GM23338 (cell line): ENCODE results near the gene RNFT2. TPM values are rescaled to one million over a fixed set of nuclear protein-coding genes. Genes with fewer than 3 reads are reported as not detected.

ENCODE experiments used
- ATAC-seq: fragments of 200-7000 bp; cut with Tn5 transposase; 3 replicates; pipeline ENCODE4 v1.9.1; 2020
- DNase-seq: peaks from one replicate; pipeline ENCODE4 v3.0.0-alpha.2; 2015; ENCODE audit warnings: low spot score
- H2AFZ ChIP-seq: fragments of 200-600 bp; sonication (generic); 2 replicates; pipeline ENCODE4 v1.8.0; 2016; ENCODE audit warnings: antibody characterized with exemption, mild to moderate bottlenecking, moderate library complexity
- H3F3A ChIP-seq: fragments of 200-600 bp; sonication (generic); replicated peaks from 2 replicates; pipeline ENCODE4 v1.8.0; 2017; ENCODE audit warnings: antibody characterized with exemption, mixed run types, low read depth
- H3K27ac ChIP-seq: fragments of 200-600 bp; sonication (generic); 2 replicates; pipeline ENCODE4 v1.6.1; 2016; ENCODE audit warnings: low read depth
- H3K27me3 ChIP-seq: fragments of 200-600 bp; sonication (generic); 2 replicates; pipeline ENCODE4 v1.8.0; 2016; ENCODE audit warnings: mild to moderate bottlenecking, mixed run types, moderate library complexity; ENCODE audit not compliant: insufficient read depth
- H3K36me3 ChIP-seq: fragments of 200-600 bp; sonication (generic); 2 replicates; pipeline ENCODE4 v1.8.0; 2016; ENCODE audit warnings: mild to moderate bottlenecking; ENCODE audit not compliant: insufficient read depth
- H3K4me1 ChIP-seq: fragments of 200-600 bp; sonication (generic); 2 replicates; pipeline ENCODE4 v1.8.0; 2016; ENCODE audit warnings: mild to moderate bottlenecking, moderate library complexity; ENCODE audit not compliant: insufficient read depth
- H3K4me2 ChIP-seq: fragments of 200-600 bp; sonication (generic); 2 replicates; pipeline ENCODE4 v1.7.1; 2017; ENCODE audit warnings: mixed run types
- H3K4me3 ChIP-seq: fragments of 200-600 bp; sonication (generic); 2 replicates; pipeline ENCODE4 v1.6.1; 2016; ENCODE audit warnings: mixed run types
- H3K79me2 ChIP-seq: fragments of 200-600 bp; sonication (generic); replicated peaks from 2 replicates; pipeline ENCODE4 v1.8.0; 2017; ENCODE audit warnings: mild to moderate bottlenecking; ENCODE audit not compliant: insufficient read depth
- H3K9me2 ChIP-seq: fragments of 200-600 bp; sonication (generic); 2 replicates; pipeline ENCODE4 v1.8.0; 2017; ENCODE audit not compliant: insufficient read depth
- H4K20me1 ChIP-seq: fragments of 200-600 bp; sonication (generic); replicated peaks from 2 replicates; pipeline ENCODE4 v1.8.0; 2017; ENCODE audit warnings: mild to moderate bottlenecking; ENCODE audit not compliant: insufficient read depth
- H3K27ac Mint-ChIP-seq: 2 replicates; pipeline ENCODE4 v1.8.0; 2020; ENCODE audit warnings: inconsistent platforms, mild to moderate bottlenecking, moderate library complexity, mixed read lengths
- H3K27me3 Mint-ChIP-seq: 3 replicates; pipeline ENCODE4 v1.8.0; 2022; ENCODE audit warnings: low read depth, mild to moderate bottlenecking, moderate library complexity, mixed read lengths, inconsistent platforms; ENCODE audit not compliant: insufficient read depth, poor library complexity
- H3K36me3 Mint-ChIP-seq: 3 replicates; pipeline ENCODE4 v1.8.0; 2021; ENCODE audit warnings: low read depth, mild to moderate bottlenecking, inconsistent platforms, moderate library complexity, mixed read lengths
- H3K4me1 Mint-ChIP-seq: 3 replicates; pipeline ENCODE4 v1.8.0; 2020; ENCODE audit warnings: mild to moderate bottlenecking, inconsistent platforms, mixed read lengths
- H3K4me3 Mint-ChIP-seq: 3 replicates; pipeline ENCODE4 v1.8.0; 2021; ENCODE audit warnings: moderate library complexity, mild to moderate bottlenecking, inconsistent platforms, mixed read lengths
- H3K9me3 Mint-ChIP-seq: 3 replicates; pipeline ENCODE4 v1.8.0; 2020; ENCODE audit warnings: moderate library complexity, mild to moderate bottlenecking, inconsistent platforms, mixed read lengths
- CREB1 ChIP-seq: fragments of 250-450 bp; sonication (Bioruptor Pico); IDR thresholded peaks from 2 replicates; pipeline ENCODE4 v1.5.0; 2020; ENCODE audit warnings: low read depth, mild to moderate bottlenecking, moderate library complexity
- EZH2phosphoT487 ChIP-seq: fragments of 200-600 bp; sonication (generic); IDR thresholded peaks from one replicate; pipeline ENCODE4 v1.8.1; 2018; ENCODE audit warnings: antibody characterized with exemption; ENCODE audit not compliant: unreplicated experiment
- NANOG ChIP-seq: IDR thresholded peaks from 2 replicates; pipeline ENCODE4 v1.6.1; 2016; ENCODE audit warnings: antibody characterized with exemption, borderline replicate concordance
- POLR2AphosphoS5 ChIP-seq: IDR thresholded peaks from 2 replicates; pipeline ENCODE4 v1.6.1; 2016; ENCODE audit warnings: antibody characterized with exemption, low read depth
- ZNF114 ChIP-seq: fragments of 250-450 bp; sonication (Bioruptor Pico); IDR thresholded peaks from 2 replicates; pipeline ENCODE4 v1.5.0; 2020; ENCODE audit warnings: mild to moderate bottlenecking, moderate library complexity
- ZNF331 ChIP-seq: fragments of 250-450 bp; sonication (Bioruptor Pico); IDR thresholded peaks from 2 replicates; pipeline ENCODE4 v1.5.0; 2020; ENCODE audit warnings: low read depth, mild to moderate bottlenecking, moderate library complexity
- polyA plus RNA-seq: library from polyadenylated mRNA; unstranded; fragments of >200 nt; fragmentation: Nextera tagmentation; extraction: Ambion mirVana; gene quantifications from 2 replicates; pipeline ENCODE4 v1.2.1, GENCODE V29; 2016
- total RNA-seq: library from RNA; depleted of rRNA; stranded (reverse); fragments of >200 nt; shearing (Covaris generic); gene quantifications from 2 replicates; pipeline ENCODE4 v1.2.3, GENCODE V29; 2014
- TF ChIP-seq, protein P1 (sequence below): IDR thresholded peaks from 2 replicates; pipeline ENCODE4 v1.6.1; 2016; ENCODE audit warnings: antibody characterized with exemption
- TF ChIP-seq, protein P2 (sequence below), 2 experiments: fragments of 200-600 bp in 1 of 2; sonication (generic) in 1 of 2; conservative IDR thresholded peaks; 2 replicates each; pipeline versions ENCODE4 v1.5.1 to v1.6.1; 2016 to 2017; ENCODE audit warnings: antibody characterized with exemption in 2 of 2, low read depth in 2 of 2, mild to moderate bottlenecking in 2 of 2, moderate library complexity in 1 of 2
- TF ChIP-seq, protein P3 (sequence below): IDR thresholded peaks from one replicate; pipeline ENCODE4 v1.6.1; 2018; ENCODE audit warnings: antibody characterized with exemption; ENCODE audit not compliant: unreplicated experiment
- TF ChIP-seq, protein P4 (sequence below): fragments of 250-450 bp; sonication (Bioruptor Pico); IDR thresholded peaks from 2 replicates; pipeline ENCODE4 v1.5.0; 2020; ENCODE audit warnings: mild to moderate bottlenecking, moderate library complexity

The RNFT2 gene
- total and polyA plus RNA-seq, 2 experiments from 2014 or later, result 19.3 to 22.9 TPM

DNA sequence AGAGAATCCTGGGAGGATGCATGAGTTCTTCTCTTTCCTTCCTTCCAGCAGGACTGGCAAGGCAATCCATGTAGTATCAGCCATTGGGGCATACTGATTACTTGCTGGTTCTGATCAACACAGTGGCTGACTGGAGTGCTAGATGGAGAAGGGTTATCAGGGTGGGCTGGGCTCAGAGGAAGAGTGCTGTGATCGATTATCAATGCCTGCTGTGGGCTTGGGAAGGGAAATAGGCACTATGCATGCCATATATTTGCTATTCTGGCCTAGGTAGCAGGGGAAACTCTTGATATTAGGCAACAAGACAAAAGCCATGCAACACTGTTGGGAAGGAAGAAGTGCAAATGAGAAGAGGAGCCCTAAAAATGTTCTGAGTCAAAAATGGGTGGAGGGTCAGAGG is 97.4 kb downstream of the RNFT2 start:
- TF ChIP-seq CREB1 (no peak), EZH2phosphoT487 (no peak), POLR2AphosphoS5 (no peak), NANOG (no peak), ZNF114 (CRISPR knock-in tag) (no peak), ZNF331 (CRISPR knock-in tag) (no peak)
- TF ChIP-seq, protein P1, sequence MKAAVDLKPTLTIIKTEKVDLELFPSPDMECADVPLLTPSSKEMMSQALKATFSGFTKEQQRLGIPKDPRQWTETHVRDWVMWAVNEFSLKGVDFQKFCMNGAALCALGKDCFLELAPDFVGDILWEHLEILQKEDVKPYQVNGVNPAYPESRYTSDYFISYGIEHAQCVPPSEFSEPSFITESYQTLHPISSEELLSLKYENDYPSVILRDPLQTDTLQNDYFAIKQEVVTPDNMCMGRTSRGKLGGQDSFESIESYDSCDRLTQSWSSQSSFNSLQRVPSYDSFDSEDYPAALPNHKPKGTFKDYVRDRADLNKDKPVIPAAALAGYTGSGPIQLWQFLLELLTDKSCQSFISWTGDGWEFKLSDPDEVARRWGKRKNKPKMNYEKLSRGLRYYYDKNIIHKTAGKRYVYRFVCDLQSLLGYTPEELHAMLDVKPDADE, result no peak
- TF ChIP-seq, protein P2, sequence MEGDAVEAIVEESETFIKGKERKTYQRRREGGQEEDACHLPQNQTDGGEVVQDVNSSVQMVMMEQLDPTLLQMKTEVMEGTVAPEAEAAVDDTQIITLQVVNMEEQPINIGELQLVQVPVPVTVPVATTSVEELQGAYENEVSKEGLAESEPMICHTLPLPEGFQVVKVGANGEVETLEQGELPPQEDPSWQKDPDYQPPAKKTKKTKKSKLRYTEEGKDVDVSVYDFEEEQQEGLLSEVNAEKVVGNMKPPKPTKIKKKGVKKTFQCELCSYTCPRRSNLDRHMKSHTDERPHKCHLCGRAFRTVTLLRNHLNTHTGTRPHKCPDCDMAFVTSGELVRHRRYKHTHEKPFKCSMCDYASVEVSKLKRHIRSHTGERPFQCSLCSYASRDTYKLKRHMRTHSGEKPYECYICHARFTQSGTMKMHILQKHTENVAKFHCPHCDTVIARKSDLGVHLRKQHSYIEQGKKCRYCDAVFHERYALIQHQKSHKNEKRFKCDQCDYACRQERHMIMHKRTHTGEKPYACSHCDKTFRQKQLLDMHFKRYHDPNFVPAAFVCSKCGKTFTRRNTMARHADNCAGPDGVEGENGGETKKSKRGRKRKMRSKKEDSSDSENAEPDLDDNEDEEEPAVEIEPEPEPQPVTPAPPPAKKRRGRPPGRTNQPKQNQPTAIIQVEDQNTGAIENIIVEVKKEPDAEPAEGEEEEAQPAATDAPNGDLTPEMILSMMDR (conservative IDR thresholded peaks at IDR 0.05; ENCODE audit: low read depth in 2 of 2), result no peak
- TF ChIP-seq, protein P3, sequence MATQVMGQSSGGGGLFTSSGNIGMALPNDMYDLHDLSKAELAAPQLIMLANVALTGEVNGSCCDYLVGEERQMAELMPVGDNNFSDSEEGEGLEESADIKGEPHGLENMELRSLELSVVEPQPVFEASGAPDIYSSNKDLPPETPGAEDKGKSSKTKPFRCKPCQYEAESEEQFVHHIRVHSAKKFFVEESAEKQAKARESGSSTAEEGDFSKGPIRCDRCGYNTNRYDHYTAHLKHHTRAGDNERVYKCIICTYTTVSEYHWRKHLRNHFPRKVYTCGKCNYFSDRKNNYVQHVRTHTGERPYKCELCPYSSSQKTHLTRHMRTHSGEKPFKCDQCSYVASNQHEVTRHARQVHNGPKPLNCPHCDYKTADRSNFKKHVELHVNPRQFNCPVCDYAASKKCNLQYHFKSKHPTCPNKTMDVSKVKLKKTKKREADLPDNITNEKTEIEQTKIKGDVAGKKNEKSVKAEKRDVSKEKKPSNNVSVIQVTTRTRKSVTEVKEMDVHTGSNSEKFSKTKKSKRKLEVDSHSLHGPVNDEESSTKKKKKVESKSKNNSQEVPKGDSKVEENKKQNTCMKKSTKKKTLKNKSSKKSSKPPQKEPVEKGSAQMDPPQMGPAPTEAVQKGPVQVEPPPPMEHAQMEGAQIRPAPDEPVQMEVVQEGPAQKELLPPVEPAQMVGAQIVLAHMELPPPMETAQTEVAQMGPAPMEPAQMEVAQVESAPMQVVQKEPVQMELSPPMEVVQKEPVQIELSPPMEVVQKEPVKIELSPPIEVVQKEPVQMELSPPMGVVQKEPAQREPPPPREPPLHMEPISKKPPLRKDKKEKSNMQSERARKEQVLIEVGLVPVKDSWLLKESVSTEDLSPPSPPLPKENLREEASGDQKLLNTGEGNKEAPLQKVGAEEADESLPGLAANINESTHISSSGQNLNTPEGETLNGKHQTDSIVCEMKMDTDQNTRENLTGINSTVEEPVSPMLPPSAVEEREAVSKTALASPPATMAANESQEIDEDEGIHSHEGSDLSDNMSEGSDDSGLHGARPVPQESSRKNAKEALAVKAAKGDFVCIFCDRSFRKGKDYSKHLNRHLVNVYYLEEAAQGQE, result no peak
- TF ChIP-seq, protein P4, sequence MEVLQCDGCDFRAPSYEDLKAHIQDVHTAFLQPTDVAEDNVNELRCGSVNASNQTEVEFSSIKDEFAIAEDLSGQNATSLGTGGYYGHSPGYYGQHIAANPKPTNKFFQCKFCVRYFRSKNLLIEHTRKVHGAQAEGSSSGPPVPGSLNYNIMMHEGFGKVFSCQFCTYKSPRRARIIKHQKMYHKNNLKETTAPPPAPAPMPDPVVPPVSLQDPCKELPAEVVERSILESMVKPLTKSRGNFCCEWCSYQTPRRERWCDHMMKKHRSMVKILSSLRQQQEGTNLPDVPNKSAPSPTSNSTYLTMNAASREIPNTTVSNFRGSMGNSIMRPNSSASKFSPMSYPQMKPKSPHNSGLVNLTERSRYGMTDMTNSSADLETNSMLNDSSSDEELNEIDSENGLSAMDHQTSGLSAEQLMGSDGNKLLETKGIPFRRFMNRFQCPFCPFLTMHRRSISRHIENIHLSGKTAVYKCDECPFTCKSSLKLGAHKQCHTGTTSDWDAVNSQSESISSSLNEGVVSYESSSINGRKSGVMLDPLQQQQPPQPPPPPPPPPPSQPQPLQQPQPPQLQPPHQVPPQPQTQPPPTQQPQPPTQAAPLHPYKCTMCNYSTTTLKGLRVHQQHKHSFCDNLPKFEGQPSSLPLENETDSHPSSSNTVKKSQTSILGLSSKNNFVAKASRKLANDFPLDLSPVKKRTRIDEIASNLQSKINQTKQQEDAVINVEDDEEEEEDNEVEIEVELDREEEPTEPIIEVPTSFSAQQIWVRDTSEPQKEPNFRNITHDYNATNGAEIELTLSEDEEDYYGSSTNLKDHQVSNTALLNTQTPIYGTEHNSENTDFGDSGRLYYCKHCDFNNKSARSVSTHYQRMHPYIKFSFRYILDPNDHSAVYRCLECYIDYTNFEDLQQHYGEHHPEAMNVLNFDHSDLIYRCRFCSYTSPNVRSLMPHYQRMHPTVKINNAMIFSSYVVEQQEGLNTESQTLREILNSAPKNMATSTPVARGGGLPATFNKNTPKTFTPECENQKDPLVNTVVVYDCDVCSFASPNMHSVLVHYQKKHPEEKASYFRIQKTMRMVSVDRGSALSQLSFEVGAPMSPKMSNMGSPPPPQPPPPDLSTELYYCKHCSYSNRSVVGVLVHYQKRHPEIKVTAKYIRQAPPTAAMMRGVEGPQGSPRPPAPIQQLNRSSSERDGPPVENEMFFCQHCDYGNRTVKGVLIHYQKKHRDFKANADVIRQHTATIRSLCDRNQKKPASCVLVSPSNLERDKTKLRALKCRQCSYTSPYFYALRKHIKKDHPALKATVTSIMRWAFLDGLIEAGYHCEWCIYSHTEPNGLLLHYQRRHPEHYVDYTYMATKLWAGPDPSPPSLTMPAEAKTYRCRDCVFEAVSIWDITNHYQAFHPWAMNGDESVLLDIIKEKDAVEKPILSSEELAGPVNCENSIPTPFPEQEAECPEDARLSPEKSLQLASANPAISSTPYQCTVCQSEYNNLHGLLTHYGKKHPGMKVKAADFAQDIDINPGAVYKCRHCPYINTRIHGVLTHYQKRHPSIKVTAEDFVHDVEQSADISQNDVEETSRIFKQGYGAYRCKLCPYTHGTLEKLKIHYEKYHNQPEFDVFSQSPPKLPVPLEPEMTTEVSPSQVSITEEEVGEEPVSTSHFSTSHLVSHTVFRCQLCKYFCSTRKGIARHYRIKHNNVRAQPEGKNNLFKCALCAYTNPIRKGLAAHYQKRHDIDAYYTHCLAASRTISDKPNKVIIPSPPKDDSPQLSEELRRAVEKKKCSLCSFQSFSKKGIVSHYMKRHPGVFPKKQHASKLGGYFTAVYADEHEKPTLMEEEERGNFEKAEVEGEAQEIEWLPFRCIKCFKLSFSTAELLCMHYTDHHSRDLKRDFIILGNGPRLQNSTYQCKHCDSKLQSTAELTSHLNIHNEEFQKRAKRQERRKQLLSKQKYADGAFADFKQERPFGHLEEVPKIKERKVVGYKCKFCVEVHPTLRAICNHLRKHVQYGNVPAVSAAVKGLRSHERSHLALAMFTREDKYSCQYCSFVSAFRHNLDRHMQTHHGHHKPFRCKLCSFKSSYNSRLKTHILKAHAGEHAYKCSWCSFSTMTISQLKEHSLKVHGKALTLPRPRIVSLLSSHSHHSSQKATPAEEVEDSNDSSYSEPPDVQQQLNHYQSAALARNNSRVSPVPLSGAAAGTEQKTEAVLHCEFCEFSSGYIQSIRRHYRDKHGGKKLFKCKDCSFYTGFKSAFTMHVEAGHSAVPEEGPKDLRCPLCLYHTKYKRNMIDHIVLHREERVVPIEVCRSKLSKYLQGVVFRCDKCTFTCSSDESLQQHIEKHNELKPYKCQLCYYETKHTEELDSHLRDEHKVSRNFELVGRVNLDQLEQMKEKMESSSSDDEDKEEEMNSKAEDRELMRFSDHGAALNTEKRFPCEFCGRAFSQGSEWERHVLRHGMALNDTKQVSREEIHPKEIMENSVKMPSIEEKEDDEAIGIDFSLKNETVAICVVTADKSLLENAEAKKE (CRISPR knock-in tag), result no peak
- ATAC-seq (no peak), DNase-seq (no peak)
- no peak overlapping the region for H3K4me2 ChIP-seq
- no peaks in the 10 kb centered on the region for H3K9me2 ChIP-seq
- H3K4me1 ChIP-seq, result peaks cover 7% of the 10 kb centered on the region; the same call in 1 of the 2 replicates
- H3K27ac ChIP-seq, result no peak overlapping the region
- H3K27me3 ChIP-seq, result no peaks in the 10 kb centered on the region
- peaks cover 4% of the 10 kb centered on the region; the same call in 2 of the 3 replicates for H3K4me1 Mint-ChIP-seq
- peaks cover 1% of the 10 kb centered on the region for H3K27me3 Mint-ChIP-seq
- H2AFZ ChIP-seq, result no peak overlapping the region
- H3K4me3 ChIP-seq, result no peak overlapping the region
- H3F3A ChIP-seq, result no peaks in the 10 kb centered on the region
- peaks cover 21% of the 10 kb centered on the region for H3K36me3 Mint-ChIP-seq
- no peaks in the 10 kb centered on the region for H3K9me3 Mint-ChIP-seq
- H3K4me3 Mint-ChIP-seq, result no peak overlapping the region
- H3K27ac Mint-ChIP-seq, result no peak overlapping the region
- H3K79me2 ChIP-seq, result no peaks in the 10 kb centered on the region
- no peaks in the 10 kb centered on the region for H3K36me3 ChIP-seq
- H4K20me1 ChIP-seq, result no peaks in the 10 kb centered on the region
